ENCODE measurements around the gene GPRIN2. TPM values are rescaled to one million over a fixed set of nuclear protein-coding genes. Genes with fewer than 3 reads are reported as not detected.

GPRIN2 gene
- total RNA-seq, 1 experiment from 2014 or later, result not detected

DNA sequence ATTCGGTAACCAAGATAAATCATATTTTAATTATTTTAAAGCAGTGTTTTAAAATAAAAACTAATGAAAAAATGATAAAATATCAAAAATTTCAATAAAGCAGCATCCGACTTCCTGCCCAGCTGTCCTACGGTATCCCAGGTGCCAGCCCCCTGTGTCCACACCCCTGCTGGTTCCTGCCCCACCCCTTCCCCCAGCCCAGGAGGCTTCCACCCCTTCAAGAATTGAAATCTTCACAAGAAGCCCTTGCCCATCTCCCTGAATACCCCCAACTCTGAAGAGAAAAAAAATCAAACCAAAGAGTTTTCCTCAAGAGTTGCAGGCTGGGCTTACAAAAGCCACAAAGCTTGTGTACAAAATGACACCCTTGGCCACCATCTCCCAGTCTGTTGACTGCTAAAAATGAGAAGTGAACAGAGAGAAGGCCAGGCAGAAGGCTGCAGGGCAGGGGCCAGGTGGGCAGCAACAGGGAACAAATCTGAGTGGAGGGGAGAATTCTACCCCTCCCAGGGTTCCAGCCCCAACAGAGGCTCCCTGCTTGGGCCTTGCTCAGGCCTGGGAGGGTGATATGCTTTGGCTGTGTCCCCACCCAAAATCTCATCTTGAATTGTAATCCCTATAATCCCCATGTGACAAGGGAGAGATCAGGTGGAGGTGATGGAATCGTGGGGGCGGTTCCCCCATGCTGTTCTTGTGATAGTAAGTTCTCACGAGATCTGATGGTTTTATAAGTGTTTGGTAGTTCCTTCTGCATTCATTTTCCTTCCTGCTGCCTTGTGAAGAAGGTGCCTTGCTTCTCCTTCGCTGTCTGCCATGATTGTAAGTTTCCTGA is 14.5 kb downstream of the GPRIN2 start:
- POLR2A ChIA-PET (ENCODE audit: low non-redundant PET), result no interaction called here
- H3K36me3 ChIP-seq (ENCODE audit: insufficient read depth, low read length, poor library complexity, severe bottlenecking), result no peaks in the 10 kb centered on the region
- H3K4me3 ChIP-seq (ENCODE audit: low read depth, low read length, poor library complexity, severe bottlenecking), result no peak overlapping the region
- H3K9me3 ChIP-seq (ENCODE audit: low read depth, low read length, poor library complexity, severe bottlenecking), result no peaks in the 10 kb centered on the region
- peaks cover 15% of the 10 kb centered on the region for H3K27me3 ChIP-seq (replicated peaks; ENCODE audit: insufficient read depth, low read depth, low read length, poor library complexity)
- TF ChIP-seq, protein P1, sequence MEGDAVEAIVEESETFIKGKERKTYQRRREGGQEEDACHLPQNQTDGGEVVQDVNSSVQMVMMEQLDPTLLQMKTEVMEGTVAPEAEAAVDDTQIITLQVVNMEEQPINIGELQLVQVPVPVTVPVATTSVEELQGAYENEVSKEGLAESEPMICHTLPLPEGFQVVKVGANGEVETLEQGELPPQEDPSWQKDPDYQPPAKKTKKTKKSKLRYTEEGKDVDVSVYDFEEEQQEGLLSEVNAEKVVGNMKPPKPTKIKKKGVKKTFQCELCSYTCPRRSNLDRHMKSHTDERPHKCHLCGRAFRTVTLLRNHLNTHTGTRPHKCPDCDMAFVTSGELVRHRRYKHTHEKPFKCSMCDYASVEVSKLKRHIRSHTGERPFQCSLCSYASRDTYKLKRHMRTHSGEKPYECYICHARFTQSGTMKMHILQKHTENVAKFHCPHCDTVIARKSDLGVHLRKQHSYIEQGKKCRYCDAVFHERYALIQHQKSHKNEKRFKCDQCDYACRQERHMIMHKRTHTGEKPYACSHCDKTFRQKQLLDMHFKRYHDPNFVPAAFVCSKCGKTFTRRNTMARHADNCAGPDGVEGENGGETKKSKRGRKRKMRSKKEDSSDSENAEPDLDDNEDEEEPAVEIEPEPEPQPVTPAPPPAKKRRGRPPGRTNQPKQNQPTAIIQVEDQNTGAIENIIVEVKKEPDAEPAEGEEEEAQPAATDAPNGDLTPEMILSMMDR (conservative IDR thresholded peaks at IDR 0.05; ENCODE audit: low read depth, low read length), result no peak
- TF ChIP-seq EZH2 (IDR thresholded peaks at IDR 0.05; ENCODE audit: borderline replicate concordance, low read depth, low read length, poor library complexity, severe bottlenecking), result no peak
- no peak for DNase-seq (ENCODE audit: low spot score)
- CTCF ChIA-PET, result no interaction called here
- BruUV-seq (replicated peaks), result no TSS peak
- intact Hi-C loops (cut with micrococcal nuclease; ENCODE audit: unreplicated experiment), result no loop called here
- H3K27ac ChIP-seq (ENCODE audit: low read depth, low read length, poor library complexity, severe bottlenecking), result no peak overlapping the region
- no peaks in the 10 kb centered on the region for H3K4me1 ChIP-seq (ENCODE audit: insufficient read depth, low read length, poor library complexity, severe bottlenecking)

DNA sequence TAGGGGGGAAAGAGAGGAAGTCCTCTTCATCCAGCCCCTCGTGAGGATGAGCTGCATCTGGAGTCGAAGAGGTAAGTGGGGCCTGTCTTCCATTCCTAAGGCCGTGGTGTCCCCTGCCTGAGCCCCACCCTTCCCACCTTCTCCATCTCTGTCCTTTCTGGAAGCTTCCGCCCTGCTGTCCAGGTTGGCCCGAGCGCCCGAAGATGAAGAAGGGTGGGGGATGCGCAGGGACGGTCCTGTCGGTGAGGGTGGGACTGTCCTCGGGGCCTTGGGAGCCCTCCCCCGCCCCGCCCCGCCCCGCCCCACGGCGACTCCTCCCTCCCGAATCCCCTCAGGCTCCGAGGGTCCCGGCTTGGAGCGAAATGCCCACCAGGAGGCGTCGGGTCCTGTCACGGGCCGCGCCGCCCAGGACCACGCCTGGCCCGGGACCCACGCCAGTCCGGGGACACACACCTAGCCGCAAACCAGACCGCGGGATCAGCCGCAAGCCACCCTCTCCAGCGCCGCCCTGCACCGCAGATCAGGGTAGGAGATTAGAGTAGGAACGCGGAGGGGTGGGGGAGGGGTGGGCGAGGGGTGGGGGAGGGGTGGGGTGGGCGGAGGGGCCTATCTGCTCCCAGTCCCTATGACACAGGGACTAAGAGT is 15.3 kb downstream of the GPRIN2 start:
- Histone ChIP-seq H3K4me3 (ENCODE audit: low read depth, low read length, poor library complexity, severe bottlenecking) (no peak overlapping the region), H3K27me3 (replicated peaks; ENCODE audit: insufficient read depth, low read depth, low read length, poor library complexity) (peaks cover 15% of the 10 kb centered on the region), H3K9me3 (ENCODE audit: low read depth, low read length, poor library complexity, severe bottlenecking) (no peaks in the 10 kb centered on the region), H3K4me1 (ENCODE audit: insufficient read depth, low read length, poor library complexity, severe bottlenecking) (no peaks in the 10 kb centered on the region), H3K27ac (ENCODE audit: low read depth, low read length, poor library complexity, severe bottlenecking) (no peak overlapping the region), H3K36me3 (ENCODE audit: insufficient read depth, low read length, poor library complexity, severe bottlenecking) (no peaks in the 10 kb centered on the region)
- intact Hi-C loops (cut with micrococcal nuclease; ENCODE audit: unreplicated experiment), result no loop called here
- TF ChIP-seq, protein P1 (conservative IDR thresholded peaks at IDR 0.05; ENCODE audit: low read depth, low read length), result no peak
- no peak for TF ChIP-seq EZH2 (IDR thresholded peaks at IDR 0.05; ENCODE audit: borderline replicate concordance, low read depth, low read length, poor library complexity, severe bottlenecking)
- BruUV-seq (replicated peaks), result no TSS peak
- DNase-seq (ENCODE audit: low spot score), result peak; percentile 33
- POLR2A ChIA-PET (ENCODE audit: low non-redundant PET), result no interaction called here
- CTCF ChIA-PET, result no interaction called here

DNA sequence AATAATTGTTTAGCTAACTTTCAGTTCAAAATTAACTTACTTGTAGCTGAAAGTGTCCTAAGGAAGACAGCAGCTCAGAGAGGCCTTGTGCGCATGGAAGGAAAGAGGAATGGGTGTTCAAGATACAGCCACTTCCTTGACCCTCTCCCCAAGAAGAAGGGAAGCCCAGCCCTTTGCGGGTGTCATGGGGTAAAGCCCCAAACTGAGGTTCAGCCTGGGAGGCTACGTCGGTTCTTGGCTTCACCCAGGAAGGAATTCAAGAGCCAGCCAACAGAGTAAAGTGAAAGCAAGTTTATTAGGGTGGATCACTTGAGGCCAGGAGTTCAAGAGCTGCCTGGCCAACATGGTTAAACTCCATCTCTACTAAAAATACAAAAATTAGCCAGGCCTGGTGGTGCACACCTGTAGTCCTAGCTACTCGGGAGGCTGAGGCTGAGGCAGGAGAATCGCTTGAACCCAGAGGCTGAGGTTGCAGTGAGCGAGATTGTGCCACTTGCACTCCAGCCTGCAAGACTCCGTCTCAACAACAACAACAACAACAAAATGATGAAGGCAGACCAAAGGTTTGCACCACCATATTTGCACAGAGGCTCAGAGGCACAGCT is 15.9 kb downstream of the GPRIN2 start:
- no peaks in the 10 kb centered on the region for H3K4me1 ChIP-seq (ENCODE audit: insufficient read depth, low read length, poor library complexity, severe bottlenecking)
- TF ChIP-seq EZH2 (IDR thresholded peaks at IDR 0.05; ENCODE audit: borderline replicate concordance, low read depth, low read length, poor library complexity, severe bottlenecking), result no peak
- TF ChIP-seq, protein P1 (conservative IDR thresholded peaks at IDR 0.05; ENCODE audit: low read depth, low read length), result no peak
- H3K4me3 ChIP-seq (ENCODE audit: low read depth, low read length, poor library complexity, severe bottlenecking), result no peak overlapping the region
- no peaks in the 10 kb centered on the region for H3K36me3 ChIP-seq (ENCODE audit: insufficient read depth, low read length, poor library complexity, severe bottlenecking)
- BruUV-seq (replicated peaks), result no TSS peak
- ChIA-PET CTCF (no interaction called here), POLR2A (ENCODE audit: low non-redundant PET) (no interaction called here)
- intact Hi-C loops (cut with micrococcal nuclease; ENCODE audit: unreplicated experiment), result no loop called here
- no peak for DNase-seq (ENCODE audit: low spot score)
- peaks cover 15% of the 10 kb centered on the region for H3K27me3 ChIP-seq (replicated peaks; ENCODE audit: insufficient read depth, low read depth, low read length, poor library complexity)
- no peaks in the 10 kb centered on the region for H3K9me3 ChIP-seq (ENCODE audit: low read depth, low read length, poor library complexity, severe bottlenecking)
- H3K27ac ChIP-seq (ENCODE audit: low read depth, low read length, poor library complexity, severe bottlenecking), result no peak overlapping the region
